GM23248 (cell line): ENCODE measurements around the gene KCMF1.

Experiments
- EZH2 ChIP-seq: fragments of 200-600 bp; sonication (generic); IDR thresholded peaks from 2 replicates; pipeline ENCODE4 v1.6.1; 2018; ENCODE audit warnings: antibody characterized with exemption, mild to moderate bottlenecking; ENCODE audit not compliant: insufficient read depth, poor library complexity, severe bottlenecking
- EZH2phosphoT487 ChIP-seq: fragments of 200-600 bp; sonication (generic); IDR thresholded peaks from 2 replicates; pipeline ENCODE4 v1.6.1; 2018; ENCODE audit warnings: antibody characterized with exemption, moderate library complexity, mild to moderate bottlenecking, low read depth; ENCODE audit not compliant: insufficient read depth

- TF ChIP-seq EZH2 (no peak), EZH2phosphoT487 (no peak)
Observed at GRCh38 chr2:85049236-85049635, 78.3 kb downstream of the KCMF1 start.
